ENCODE results near the gene SDK1.
"Not testable (repeated sequence)": the region's sequence is repeated elsewhere in the genome, so short reads cannot be mapped to it uniquely, and the experiment has no call there.

The SDK1 gene

DNA sequence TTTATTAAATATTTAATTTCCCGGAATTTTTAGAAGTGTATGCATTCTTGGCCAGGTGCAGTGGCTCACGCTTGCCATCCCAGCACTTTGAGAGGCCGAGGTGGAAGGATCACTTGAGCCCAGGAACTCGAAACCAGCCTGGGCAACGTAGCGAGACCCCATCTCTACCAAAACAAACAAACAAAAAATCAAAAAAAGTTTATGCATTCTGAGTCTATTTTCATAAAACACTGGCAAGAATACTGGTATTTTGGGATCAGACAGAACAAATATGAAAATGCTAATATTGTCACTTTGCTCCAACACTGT lies 940.2 kb downstream of the SDK1 start:
- no peak for DNase-seq

DNA sequence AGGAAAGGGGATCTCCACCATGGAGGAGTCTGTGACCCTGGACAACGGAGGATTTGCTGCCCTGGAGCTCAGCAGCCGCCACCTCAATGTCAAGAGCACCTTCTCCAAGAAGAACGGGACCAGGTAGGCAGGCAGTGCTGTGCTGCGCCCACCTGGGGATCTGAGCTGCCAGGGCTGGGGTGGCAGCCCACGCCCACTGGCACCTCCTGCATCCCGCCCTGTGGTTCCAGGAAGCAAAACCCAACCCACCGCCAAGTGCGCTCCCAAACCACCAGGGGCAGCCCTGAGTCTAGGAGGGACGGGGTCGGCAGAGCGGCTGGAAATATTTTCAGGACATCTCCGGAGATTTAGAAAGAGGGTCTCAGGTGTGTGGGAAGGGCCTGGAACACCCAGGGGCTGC lies 940.7 kb downstream of the SDK1 start:
- no peak for DNase-seq

DNA sequence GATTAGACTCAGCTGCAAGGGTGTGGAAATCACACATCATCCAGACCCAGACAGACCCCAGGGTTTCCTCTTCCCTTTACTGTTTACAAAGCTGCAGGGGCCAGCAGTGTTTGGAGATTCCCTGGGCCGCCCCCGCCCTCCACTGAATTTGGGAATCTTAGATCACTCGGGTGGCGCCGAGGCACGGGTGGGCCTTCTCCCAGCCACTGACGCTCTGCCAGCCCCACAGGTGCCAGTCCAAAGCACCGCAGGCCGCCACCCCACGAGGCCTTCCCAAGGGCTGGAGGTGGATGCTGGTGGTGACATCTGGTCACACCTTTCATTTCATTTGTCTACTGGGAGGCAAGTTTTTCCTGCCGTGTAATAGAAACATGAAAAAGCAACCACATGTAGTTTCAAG lies 941.7 kb downstream of the SDK1 start:
- DNase-seq: no peak

DNA sequence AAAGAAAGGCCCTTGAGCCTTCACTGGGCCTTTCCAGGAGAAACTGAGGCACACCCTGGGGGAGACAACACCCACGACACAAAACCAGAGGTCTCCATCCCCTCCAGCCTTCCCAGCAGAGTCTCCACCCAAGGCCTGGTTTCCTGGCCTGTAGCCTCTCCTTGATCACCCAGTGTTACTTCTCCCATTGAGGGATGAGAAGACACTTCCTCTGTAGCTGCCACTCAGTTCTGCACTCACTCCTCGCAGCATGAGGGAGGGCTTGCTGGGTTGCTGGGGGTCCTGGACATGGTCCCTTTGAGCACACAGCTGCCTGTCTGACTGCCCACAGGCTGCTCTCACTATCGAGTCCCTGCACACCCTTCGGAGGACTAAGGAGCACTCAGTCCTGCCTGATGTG lies 943.0 kb downstream of the SDK1 start:
- DNase-seq: no peak

DNA sequence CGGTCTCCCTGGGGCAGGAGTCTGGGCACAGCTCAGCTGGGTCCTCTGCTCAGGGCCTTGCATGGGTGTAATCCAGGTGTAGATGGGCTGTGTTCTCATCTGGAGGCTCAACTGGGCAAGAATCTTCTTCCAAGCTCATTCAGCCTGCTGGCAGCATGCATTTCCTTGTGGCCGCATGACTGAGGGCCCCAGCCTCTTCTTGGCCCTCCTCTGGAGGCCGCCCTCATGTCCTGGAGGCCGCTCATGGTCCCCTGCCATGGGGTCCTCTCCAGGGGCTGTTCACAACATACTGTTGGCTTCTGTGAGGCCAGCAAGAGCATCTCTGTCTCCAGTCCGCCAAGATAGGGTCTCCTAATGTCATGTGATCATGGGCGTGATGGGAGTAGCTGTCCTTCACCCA lies 943.6 kb downstream of the SDK1 start:
- DNase-seq: no peak

DNA sequence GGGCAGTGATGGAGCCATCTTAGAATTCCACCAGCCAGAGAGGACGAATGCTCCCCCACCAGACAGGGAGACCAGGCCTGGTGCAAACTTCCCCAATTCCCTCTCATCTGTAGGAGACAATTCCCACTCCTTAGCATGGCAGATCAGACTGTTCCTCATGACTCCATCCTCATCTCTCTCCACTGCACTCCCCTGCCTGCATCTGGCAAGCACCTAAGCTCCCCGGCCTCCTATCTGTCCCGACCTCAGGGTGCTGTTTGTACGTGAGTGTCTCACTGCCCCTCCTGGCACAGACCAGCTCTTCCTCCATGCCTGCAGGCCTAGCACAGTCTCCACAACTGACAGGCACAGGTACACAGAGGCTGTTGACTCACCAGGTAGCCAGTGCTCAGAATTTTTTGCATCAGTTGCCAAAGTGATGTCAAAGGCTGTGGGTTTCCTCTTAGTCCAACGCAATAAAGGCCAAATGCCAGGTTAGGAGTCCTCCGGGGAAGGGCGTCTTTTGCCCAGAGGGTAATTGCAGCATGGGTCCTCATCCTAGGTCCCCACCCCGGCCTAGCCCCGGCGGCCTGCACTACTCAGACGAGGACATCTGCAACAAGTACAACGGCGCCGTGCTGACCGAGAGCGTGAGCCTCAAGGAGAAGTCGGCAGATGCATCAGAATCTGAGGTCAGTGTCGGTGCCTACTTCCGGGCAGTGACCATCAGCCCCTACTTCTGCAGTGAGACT lies 944.2 kb downstream of the SDK1 start:
- no peak for DNase-seq

DNA sequence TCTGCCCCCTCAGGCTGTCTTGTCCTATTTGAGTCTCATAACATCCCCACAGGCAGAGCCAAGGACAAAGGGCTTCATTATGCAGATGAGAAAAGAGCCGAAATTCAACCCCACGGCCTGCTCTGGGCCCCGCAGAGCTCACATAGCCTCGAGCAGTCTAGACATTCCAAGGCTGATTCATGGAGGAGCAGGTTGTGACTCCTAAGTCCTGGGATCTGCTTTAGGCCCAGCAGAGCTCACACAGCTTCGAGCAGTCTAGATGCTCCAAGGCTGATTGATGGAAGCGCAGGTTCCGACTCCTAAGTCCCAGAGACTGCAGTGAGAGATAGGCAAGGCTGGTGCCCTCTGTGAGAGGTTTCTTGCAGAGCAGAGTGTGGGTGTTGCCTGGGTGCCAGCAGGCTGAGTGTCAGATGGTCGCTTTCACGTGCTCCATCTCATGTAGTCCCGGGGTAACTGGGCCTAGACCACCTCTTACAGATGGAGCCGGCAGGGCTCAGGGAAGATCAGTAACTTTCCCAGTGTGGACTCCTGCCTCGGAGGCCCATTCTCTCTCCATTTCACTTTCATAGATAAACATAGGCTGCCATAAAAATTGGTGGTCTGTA lies 944.9 kb downstream of the SDK1 start:
- no peak for DNase-seq

DNA sequence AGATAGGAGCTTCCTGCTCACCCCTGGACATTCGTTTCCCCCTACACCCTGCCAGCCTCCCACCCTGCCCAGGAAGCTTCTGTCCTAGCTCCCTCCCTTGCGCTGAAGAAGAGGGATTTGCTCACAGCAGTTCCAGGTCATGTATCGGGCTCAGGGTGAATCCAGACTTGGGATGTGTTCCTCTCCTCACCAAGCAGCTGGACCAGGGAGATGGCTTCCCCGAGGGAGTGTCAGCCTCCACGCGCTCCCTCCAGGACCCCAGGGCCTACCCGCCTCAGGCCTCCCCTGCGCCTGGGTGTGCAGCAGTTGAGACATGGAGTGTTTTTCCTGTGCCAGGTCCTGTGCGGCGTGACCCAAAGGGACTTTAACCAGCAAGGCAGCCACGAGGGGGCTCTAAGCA lies 945.5 kb downstream of the SDK1 start:
- no peak for DNase-seq

DNA sequence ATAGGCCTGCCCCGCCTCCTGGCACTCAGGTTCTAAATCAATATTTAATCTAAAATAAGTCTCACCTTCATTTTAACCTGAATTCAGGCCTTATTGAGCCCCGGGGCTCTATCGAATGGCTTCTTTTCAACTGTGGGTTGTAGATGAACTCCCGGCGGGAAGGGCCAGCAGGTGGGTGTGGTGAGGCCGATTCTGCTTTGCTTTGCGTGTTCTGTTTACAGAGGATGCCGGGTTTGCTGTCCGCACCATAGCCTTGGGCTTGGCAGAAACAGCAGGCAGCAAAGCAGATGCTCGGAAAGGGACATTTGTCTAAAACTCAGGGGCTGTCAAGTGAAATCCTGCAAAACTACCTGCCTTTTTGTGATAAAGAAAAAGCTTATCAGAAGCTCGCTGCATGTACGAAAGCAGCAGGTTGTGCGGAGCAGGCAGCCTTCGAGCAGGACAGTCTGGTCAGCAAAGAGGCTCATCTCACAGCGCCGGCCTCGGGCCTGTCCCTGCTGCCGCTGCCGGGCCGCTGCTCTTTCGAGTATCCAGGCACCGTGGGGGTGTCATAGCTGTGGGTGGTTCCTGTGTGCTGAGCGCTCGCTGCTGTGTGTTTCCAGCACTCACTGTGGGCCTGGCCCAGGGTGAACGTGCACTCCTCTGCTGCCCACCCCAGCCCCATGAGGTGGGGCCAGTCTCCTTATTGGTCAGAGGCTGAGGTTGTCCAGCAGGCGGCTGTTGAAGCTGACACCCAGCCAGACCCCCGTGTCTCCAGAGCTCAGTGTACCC lies 946.2 kb downstream of the SDK1 start:
- no peak for DNase-seq

DNA sequence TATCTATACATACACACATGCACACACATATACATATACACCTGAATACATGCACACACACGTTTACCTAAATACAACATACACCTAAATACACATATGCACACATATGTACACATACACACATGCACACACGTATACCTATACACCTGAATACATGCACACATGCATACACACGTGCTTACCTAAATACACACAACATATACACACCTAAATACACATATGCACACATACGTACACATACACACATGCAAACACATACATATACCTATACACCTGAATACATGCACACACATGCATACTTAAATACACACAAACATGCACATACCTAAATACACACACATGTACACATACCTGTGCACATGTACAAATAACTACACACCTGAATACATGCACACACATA lies 947.2 kb downstream of the SDK1 start:
- no peak for DNase-seq

DNA sequence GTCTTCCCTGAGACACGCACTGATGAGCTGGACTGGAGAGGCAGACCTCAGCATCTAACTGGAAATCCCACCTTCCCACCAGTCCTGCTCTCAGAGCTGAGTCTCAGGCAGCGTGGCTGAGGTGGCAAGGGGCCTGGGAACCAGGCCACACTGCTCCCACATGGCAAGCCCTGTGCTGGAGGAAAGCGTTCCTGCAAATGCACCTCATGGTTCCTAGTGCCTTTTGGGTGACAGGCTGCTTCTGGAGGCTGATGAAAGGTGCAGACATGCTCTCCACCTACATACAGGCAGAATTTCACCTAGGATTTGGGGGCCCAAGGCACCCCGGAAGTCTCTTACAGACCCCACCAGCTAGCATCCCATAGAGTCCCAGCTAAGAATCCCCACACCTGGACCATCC lies 948.2 kb downstream of the SDK1 start:
- no peak for DNase-seq

DNA sequence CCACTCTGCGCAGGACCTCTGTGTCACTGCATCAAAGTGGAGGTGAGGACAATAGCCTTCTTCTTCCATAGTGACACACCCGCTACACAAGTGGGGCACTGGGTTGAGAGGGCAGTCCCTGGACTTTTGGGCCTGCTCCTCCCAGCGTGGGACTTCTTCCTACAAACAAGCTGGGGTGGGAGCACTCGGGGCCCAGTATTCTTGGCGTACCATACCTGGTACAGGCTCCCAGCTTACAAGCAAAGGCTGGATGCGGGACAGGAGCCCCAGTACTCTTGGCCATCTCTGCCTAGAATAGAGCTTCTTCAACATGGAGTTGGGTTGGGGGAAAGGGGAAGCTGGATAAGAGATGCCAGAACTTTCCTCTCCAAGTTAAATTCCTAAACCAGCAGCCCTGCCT lies 954.3 kb downstream of the SDK1 start:
- DNase-seq: no peak

DNA sequence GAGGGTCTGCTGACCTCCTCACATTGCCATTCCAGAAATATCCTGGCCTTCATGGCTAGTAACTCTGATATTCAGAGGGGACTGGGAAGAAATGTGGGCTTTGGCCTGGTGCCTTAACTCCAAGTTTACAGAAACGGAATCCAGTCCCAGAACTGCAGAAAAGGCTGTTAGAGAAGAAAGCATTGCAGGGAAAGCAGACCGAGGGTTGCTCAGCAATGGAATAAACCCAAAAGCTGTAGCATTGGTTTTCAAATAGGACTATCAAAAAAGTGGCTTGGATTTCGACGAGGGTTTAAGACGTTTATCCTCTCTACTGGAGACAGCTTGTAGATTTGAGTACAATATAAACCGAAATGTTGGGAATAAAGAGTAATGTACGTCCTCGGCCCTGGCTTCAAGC lies 955.2 kb downstream of the SDK1 start:
- DNase-seq: no peak

DNA sequence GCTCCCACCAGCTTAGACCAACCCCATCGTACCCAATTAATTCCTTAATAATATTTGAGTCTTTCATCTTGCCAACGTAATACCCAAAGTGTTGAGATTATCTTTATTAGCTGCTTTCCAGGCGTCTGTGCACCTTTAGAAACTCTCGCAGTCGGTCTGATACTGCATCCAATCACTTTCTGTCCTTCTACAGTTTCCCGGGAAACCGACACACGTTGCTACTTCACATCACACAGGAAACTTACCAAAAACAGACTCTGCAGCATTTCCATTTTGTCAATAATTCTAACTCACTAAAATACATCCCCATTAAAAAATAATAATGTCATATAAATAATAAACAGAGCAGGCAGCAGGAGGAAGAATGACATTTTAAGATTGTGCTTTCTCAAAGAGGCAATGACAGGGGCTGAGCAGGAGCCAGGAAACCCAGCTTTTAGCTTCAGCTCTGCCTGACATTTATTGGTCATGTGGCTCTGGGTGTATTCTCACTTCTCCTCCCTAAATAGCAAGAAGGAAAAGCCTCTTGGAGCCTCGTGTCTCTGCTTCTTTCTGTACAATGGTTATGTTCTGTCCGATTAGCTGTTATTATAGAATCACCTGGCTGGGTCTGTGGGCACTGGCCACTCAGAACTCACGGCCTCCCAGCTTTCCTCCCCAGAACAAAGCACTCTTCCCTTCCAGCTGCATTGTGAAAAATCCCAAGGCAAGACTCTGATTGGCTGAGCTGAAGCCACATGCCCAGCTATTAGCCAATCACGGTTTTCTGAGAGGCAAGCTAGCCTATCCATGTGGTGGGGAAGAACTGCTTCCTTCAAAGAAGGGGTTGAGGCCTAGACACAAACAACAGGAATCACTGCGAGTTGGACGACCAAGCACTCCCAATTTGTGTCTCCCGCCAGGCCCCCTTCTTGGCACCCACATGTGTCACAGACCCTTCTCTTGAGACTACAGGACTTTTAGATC lies 956.4 kb downstream of the SDK1 start:
- no peak for DNase-seq

DNA sequence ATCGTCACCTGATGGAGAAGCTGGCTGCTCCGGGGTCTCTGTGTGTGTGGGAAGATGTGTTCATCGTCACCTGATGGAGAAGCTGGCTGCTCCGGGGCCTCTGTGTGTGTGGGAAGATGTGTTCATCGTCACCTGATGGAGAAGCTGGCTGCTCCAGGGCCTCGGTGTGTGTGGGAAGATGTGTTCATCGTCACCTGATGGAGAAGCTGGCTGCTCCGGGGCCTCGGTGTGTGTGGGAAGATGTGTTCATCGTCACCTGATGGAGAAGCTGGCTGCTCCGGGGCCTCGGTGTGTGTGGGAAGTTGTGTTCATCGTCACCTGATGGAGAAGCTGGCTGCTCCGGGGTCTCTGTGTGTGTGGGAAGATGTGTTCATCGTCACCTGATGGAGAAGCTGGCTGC lies 959.1 kb downstream of the SDK1 start:
- DNase-seq: not testable (repeated sequence)

DNA sequence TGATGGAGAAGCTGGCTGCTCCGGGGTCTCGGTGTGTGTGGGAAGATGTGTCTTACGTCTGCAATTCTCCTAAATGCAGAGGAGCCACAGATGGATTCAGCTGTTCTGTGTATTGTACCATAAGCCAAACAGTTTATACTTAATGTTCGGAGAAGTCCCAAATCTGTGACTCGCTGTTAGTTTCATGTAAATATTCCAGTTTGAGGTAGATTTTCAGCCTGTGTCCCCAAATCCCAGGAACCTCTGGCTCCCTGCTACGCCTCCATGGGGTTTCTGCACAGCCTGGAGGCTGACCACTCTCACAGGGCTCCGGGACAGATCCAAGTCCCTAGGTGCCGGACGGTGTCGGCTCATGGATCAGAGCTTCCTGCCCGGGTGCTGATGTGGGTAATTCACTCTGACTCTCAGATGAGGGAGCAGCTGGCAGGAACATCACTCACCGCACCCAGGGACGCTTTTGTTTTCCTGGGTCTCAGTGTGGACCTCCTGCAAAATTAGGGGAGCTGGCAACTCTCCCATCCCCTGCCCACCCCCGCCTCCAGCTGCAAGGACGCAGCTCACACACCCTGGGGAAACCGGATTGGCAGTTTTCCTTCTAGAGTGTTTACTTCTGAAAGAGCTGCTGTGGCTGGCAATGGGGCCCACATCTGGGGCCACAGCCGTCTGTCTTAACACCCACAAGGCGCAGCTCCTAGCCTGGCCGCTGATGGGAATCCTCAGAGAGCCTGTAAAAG lies 960.0 kb downstream of the SDK1 start:
- no peak for DNase-seq

DNA sequence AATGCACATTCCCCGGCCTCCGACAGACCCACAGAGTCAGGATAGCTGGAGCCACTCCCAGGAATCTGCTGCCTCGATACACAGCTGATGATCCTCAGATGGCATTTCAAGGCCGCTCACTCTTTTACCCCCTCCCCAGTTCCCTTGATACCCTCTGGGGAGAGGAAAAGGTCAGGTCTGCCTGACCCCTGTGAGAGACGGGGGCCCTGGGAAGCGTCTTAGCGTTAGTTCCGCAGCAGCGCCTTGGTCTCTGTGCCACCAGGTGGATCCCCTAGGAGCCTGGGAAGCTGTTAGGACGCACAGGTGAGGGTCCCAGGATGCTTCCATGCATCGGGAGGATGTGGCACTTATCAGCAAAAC lies 960.5 kb downstream of the SDK1 start:
- no peak for DNase-seq

DNA sequence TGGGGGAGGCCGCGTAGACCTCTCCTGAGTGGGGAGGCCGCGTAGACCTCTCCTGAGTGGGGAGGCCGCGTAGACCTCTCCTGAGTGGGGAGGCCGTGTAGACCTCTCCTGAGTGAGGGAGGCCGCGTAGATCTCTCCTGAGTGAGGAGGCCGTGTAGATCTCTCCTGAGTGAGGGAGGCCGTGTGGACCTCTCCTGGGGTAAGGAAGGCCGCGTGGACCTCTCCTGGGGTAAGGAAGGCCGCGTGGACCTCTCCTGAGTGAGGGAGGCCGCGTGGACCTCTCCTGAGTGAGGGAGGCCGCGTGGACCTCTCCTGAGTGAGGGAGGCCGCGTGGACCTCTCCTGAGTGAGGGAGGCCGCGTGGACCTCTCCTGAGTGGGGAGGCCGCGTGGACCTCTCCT lies 963.2 kb downstream of the SDK1 start:
- DNase-seq: not testable (repeated sequence)

DNA sequence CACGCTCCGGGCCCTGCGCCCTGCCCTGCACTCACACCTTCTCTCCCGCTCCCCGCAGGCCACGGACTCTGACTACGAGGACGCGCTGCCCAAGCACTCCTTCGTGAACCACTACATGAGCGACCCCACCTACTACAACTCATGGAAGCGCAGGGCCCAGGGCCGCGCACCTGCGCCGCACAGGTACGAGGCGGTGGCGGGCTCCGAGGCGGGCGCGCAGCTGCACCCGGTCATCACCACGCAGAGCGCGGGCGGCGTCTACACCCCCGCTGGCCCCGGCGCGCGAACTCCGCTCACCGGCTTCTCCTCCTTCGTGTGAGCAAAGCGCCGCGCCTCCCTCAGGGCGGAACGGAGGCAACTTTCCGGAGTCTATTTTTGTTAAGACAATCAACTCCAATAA lies 964.0 kb downstream of the SDK1 start:
- DNase-seq: no peak

DNA sequence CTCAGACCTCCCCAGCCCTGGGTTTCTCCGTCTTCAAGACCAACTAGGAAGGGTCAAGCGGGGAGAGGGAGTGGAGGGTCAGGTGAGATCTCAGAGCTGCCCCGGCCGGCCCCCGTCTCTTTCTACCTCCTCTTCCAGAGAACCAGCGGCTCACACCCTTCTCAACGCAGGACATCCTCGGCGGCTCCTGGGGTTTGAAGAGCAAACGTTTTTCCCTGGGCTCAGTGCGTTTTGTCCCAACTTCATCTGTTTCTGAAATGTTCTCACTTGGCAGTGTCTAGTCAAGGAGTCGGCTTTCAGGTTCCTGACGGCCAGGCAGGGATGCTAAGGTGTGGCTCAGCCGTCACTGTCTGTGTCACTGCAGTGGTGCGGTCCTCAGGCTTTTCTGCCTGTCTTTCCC lies 964.6 kb downstream of the SDK1 start:
- no peak for DNase-seq

DNA sequence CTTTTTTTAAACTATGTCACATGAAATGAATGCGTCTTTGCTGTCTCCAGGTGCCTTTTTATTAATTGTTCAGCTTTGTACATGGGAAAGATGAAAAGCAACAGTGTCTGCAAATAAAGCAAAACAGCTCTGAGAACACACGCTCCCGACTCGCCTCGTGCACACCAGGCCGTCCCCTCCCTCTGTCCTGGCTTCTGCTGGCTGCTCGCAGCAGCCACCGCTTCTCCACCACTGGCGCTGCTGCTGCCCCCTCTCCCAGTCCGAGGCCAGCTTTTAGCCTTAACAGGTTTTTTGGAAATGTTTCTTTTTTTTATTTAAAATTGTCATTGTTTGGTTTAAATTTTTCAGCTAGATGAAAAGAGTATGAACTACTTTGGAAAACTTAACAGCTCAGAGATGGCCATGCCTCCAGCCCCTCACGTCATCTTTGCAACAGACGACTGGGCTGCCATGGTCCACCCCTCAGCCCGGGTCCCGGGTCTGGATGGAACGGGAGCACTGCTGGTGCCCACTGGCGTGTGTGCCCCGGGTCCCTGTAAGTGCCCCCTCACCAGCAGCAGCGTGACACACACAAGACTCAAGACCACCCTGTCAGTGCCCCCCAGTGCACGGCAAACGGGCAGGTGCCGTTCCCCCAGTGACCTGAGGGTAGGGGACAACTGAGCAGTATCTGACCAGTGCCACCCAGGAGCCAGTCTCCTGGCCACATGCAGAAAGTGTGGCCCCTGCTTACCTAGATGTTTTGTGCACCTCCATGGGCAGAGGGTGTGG lies 965.4 kb downstream of the SDK1 start:
- DNase-seq: no peak

Measured in NCI-H1436 (cell line).